ENCODE data around the gene DOCK3.
"Not testable (repeated sequence)": the region's sequence is repeated elsewhere in the genome, so short reads cannot be mapped to it uniquely, and the experiment has no call there.

The DOCK3 gene

GRCh38 chr3:51268132-51268531 lies 593.4 kb downstream of the DOCK3 start:
- no peak for DNase-seq

GRCh38 chr3:51269466-51269865 lies 594.7 kb downstream of the DOCK3 start:
- peak; percentile 4 for DNase-seq

DNA sequence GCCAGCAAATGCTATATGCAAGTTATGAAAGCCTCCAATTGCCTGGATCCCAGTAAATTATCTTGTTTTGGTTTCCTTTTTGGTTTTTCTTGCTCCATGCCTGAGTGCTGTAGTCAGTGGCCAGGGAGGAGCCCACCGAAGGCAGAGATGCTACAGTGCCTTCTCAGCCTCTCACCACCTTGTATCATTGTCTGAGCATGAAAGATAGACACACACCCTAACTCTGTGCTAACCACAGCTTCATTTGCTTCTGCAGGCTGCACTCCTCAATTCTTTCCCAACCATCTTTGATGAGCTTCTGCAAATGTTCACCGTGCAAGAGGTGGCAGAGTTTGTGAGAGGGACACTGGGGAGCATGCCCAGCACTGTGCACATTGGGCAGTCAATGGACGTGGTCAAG lies 595.8 kb downstream of the DOCK3 start:
- DNase-seq, result no peak

DNA sequence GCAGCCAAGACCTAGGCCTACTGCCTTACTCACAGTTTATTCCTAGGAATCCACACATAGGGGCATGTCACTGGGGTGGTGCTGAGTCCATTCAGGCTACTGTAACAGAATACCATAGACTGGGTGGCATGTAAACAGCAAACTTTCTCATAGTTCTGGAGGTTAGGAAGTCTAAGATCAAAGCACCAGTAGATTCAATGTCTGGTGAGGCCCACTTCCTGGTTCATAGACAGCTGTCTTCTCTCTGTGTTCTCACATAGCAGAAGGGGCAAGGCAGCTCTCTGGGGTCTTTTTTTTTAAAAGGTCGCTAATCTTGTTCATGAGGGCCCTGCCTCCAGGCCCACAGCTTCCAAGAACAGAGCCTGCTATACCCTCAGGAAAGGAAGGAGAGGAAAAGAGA lies 596.4 kb downstream of the DOCK3 start:
- DNase-seq, result no peak

DNA sequence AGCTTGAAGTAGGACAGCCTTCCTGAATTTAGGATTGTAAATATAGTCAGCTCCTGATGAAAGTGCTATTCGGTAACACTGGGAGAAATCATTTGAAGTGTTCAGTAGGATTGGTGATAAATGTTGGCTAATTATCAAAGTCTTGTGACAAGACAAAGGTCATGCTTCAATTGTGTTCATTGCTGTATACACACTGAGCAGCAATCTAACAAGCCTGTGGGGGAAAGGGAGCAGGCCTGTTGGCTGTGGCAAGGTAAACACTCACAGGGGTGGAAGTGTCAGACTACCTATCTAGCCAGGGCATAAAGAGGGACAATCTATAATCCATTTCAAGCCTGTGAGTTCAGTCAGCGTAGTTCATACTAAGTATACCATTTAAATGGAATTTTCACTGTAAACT lies 599.3 kb downstream of the DOCK3 start:
- no peak for DNase-seq

DNA sequence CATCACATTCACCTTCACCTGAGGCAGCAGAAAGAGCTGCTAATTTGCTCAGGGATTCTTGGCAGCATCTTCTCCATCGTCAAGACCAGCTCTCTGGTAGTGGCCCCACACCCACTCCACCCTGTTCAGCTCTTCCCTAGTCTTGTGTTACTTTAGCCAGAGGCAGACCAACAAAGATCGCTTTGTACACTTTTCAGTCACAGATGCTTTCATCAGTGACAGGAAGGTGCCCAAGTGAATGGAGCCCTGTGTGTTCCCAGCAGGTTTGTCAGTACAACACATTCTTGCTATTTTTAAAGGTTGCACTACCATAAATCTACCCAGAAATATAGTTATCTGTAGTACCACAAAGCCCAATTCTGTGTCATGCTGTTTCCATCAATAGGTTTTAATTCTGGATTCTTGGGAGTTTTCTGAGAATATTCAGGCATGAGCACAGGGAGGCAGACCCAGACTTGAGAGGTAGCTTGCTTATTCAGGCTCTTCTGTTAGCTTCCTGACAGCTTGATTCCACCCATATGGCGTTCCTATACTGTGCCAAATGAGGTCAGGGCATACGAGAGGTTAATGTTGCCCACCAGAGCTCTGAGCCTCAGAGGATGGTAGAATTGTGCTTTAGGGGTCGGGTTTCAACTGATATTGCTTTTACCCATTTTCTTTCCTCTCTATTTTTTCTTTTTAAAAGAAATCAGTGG lies 600.5 kb downstream of the DOCK3 start:
- no peak for DNase-seq

GRCh38 chr3:51276046-51276445 lies 601.3 kb downstream of the DOCK3 start:
- no peak for DNase-seq

DNA sequence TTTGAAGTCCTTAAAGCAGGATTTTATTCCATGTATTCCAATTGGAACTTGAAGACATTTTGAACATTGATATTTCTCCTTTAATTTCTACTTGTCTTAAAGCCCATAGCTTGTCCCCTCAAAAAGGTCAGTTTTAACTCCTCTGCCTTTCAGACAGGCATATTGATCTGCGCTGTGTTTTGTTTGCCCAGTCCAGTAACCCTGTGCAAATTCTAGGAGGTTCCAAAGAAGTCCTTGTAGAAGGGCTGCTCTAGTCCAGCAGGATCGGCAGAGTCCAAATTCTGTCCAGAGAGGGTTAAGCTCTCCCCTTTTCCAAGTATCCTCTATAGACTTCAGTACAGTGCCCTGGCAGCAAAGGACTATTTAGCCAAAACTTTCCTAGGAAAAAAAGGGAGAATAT lies 604.7 kb downstream of the DOCK3 start:
- DNase-seq, result no peak

DNA sequence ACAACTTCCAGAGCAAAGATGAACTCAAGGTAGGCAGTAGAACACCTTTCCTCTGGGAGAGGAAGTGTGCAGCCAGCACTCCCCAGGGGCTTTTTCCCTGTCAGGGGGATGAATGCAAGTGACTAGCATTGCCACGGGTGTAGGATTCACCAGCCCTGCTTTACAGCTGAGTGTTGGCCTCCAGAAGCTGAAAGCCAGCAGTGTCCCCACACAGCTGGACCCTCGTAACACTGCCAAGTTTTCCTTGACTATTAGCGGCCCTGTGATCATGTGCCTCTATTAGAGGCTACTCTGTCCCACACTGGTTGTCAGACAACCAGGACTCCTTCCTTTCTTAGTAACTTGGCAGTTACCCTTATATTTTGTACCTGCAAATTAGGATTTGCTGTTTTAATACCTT lies 605.4 kb downstream of the DOCK3 start:
- no peak for DNase-seq

DNA sequence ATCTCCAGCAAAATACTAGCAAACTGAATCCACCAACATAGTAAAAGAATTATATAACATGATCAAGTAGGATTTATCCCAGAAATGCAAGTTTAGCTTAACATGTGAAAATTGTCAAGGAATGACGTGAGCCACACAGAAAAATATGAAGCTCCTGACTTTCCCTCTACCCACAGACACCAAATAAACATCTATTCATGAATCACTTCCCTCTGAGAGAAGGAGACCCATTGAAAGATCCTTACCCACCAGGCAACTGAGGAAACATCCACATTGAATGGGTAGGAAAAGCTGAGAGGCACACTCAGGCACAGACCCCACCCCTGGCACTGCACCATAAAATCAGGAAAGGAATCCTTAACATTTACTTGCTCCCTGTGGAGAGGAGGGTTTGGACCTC lies 608.2 kb downstream of the DOCK3 start:
- no peak for DNase-seq

GRCh38 chr3:51283421-51283820 lies 608.7 kb downstream of the DOCK3 start:
- DNase-seq, result no peak

- DNase-seq, result peak; percentile 40
These were observed 620.9 kb downstream of the DOCK3 start for GRCh38 chr3:51295625-51296024.

GRCh38 chr3:51297333-51297732 lies 622.6 kb downstream of the DOCK3 start:
- no peak for DNase-seq

DNA sequence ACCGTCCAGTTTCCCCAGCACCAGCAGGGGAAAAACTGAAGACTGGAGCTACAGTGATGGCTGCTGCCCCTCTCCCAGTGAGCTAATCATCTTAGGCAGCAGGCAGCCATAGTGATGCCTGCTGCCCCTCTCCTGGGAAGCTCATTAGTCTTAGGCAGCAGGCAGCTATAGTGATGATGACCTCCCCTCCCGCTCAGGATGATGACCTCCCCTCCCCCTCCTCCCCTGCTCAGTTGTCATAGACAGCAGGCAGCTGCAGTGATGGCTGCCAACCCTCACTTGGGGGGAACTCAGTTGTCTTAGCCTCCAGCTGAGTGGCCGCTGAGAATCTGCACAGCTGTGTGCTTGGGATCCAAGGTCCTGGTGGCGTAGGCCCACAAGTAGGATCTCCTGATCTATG lies 629.5 kb downstream of the DOCK3 start:
- DNase-seq, result no peak

GRCh38 chr3:51306093-51306492 lies 631.4 kb downstream of the DOCK3 start:
- no peak for DNase-seq

- DNase-seq, result no peak
These were observed 632.7 kb downstream of the DOCK3 start for GRCh38 chr3:51307458-51307857.

GRCh38 chr3:51307945-51308607 lies 633.3 kb downstream of the DOCK3 start:
- not testable (repeated sequence) for DNase-seq

- DNase-seq, result peak; percentile 21
These were observed 636.3 kb downstream of the DOCK3 start for GRCh38 chr3:51311055-51311454.

DNA sequence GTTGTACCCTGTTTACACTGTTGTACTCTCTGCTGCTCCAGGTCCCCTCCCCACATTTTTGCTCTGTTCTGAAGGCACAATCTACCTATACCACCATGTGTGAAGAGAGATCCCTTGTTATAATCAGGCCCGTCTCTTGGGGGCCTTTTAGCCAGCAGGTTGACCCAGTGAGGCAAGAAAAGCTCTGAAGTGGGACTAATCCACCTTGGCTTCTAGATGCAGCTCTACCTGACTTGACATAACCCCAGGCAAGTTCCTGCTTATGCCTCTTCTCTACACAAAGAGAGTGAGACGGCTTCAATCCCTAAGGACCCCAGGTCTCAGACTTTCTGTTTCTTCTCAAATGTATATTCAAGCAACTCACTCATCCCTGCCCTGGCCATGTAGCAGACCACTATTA lies 653.5 kb downstream of the DOCK3 start:
- DNase-seq, result no peak

- no peak for DNase-seq
These were observed 655.3 kb downstream of the DOCK3 start for GRCh38 chr3:51330046-51330445.

DNA sequence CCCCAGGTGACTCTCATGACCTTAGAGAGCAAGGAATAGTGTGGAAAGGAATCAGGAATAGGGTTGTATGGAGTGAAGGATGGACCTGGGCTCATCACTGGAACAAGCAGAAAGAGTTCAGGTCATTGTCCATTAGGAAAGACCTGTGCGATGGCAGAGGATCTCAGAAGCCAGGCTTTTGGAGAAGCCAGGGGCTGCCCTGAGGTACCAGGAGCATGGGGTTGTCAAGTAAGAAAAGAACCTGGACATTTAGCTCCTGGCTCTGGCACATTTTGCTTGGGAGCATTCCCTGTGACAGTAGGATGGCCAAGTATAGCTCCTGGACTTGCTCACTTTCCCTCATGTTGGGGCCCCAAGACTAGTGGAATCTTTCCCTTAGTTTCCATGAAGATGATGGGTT lies 657.4 kb downstream of the DOCK3 start:
- no peak for DNase-seq

- DNase-seq, result no peak
These were observed 658.3 kb downstream of the DOCK3 start for GRCh38 chr3:51333021-51333420.

DNA sequence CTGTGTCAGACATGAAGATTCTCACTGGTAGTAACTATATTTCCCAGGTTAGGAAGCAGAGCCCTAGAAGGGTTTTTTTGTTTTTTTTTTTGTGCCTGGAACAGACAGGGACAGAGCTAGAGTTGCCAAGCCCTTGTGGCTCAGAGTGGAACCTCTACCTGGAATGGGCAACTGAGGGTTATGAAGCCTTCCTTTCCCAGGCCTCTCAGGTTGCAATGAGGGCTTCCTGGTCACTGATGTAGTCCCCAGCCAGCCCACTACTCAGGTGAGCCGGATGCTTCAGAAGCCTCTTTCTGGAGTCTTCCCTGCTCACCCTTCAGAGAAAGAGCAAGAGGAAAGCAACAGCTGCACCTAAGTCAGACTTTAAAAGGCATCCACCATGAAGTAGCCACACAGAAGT lies 661.5 kb downstream of the DOCK3 start:
- DNase-seq, result no peak

GRCh38 chr3:51337666-51338065 lies 662.9 kb downstream of the DOCK3 start:
- no peak for DNase-seq

DNA sequence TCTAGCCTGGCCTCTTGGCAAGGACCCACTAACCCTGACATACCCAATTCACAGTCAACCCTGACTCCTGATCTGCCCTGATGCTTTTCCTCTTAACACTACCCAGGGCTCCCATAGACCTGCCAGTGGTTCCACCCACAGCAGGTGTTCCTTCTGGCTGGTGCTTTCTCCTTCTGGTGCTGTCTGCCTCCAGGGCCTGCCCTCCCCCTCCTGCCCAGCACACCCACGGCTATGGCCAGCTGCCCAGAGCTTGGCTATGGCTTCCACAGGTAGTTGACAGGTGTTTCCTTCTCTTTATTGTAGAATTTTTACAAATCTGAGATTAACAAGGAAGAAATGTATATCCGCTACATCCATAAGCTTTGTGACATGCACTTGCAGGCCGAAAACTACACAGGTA lies 663.9 kb downstream of the DOCK3 start:
- DNase-seq, result peak; percentile 14

Data from RPMI8226 (cell line).